GM21576 (cell line): ENCODE data around the gene MPRIP.
"Not testable (repeated sequence)": the region's sequence is repeated elsewhere in the genome, so short reads cannot be mapped to it uniquely, and the experiment has no call there.

Experiments used
- ATAC-seq: cut with Tn5 transposase; IDR thresholded peaks from one replicate; pipeline ENCODE4 v1.9.1; 2021; ENCODE audit warnings: mild to moderate bottlenecking, moderate library complexity; ENCODE audit not compliant: unreplicated experiment

Gene MPRIP

DNA sequence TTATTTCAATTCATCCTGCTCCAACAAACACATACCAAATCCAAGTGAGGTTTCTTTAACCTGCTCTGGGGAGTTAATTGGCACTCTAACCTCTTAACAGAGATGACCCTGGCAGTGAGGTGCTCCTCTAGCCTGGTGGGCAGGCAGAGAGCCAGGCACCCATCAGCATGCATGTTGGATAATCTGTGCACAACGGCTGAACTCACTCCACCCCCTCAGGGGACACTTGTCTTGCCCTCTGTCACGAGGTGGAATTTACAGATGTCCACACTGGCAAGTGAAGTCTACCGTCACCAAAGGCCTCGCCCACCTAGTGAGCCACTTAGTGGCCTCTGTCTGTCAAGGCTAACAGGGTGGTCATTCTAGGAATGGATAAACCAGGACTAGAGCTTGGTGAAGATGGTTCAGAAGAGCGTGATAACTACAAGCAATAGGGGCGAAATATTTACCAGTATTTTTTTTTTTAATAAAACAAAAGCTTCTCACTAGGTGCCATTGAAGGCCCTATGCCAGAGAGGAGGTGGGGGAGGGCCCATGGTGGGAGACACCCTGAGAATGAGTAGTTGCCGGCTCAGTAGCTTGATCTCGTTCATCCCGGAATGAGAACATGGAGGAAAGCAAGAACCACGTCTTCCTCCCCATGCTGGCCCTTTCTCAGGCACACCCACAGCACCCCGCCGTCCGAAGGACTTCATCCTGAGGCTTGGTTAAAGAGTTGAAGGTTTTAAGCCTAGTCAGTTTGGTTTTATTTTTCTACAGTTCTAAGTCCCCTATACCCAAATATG is 138.7 kb downstream of the MPRIP start:
- no peak for ATAC-seq

GRCh38 chr17:17181666-17182597 is 139.7 kb downstream of the MPRIP start:
- no peak for ATAC-seq

DNA sequence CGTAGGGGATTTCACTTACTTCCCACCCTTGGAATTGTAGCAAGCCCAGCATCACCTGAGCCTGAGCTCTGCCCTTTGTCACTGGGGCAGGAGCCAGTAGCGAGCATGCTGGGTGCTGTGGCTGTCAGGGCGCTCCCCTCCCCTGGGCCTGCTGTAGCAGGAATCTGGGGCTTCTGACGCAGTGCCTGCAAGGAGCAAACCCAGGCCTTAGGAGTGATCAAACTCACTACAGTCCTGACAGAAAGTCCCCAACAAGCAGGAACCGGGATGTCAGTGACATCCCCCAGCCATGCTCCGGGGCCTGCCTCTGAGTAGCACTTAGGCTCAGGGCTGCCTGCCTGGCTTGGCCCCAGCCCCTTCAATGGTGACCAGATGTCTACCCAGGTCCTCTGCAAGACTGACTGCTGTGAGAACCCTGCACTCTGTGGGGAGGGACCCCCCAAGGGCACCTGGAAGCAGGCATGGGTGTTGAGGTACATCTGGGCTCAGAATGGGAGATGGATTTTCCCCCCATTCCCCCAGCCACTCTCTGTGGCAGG is 140.4 kb downstream of the MPRIP start:
- ATAC-seq: no peak

GRCh38 chr17:17183744-17184143 is 141.5 kb downstream of the MPRIP start:
- no peak for ATAC-seq

GRCh38 chr17:17184985-17185757 is 142.9 kb downstream of the MPRIP start:
- ATAC-seq: not testable (repeated sequence)

- peak; percentile 54 for ATAC-seq
Measured at GRCh38 chr17:17186051-17186450, 143.8 kb downstream of the MPRIP start.

DNA sequence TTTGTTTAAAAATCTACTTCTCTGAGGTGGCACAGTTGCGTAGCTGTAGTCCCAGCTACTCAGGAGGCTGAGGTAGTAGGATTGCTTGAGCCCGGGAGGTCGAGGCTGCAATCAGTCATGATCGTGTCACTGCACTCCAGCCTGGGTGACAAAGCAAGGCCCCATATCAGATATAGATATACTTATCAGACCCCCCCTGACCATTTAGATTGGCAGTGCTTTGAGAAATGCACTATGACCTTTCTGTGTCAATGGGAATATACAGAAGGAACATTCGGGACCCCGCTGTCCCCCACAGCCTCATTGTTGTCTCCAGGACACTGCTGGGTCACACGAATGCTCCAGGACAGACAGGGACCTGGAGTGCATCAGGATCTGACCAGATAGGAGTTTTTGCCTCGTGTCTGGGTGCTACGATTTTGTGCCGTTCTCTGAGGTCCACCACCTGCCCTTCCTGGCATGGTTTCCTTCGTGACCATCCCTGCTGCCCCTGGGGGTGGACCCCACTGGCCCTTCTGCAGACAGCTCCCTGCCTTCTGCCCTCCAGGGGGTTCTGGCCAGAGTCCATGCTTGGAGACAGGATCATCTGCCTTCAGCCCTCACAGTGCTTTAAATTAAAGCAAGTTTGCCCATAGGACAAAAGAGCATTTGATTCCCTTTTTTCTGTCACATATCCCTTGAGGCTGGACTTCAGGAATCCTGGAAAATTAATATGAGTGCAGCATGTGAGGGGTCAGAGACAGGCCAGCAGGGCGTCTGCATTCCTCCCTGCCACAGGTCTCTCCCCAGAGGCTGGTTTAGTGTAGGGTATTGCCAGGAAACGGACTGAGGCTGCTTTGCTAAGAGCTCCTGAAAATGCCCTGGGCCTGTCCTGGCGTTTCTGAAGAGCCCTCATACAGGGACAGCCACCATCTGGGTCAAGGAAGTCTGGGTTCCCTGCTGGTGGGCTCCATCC is 144.6 kb downstream of the MPRIP start:
- no peak for ATAC-seq

GRCh38 chr17:17188586-17188985 is 146.3 kb downstream of the MPRIP start:
- ATAC-seq: no peak

GRCh38 chr17:17189559-17189958 is 147.3 kb downstream of the MPRIP start:
- ATAC-seq: no peak

DNA sequence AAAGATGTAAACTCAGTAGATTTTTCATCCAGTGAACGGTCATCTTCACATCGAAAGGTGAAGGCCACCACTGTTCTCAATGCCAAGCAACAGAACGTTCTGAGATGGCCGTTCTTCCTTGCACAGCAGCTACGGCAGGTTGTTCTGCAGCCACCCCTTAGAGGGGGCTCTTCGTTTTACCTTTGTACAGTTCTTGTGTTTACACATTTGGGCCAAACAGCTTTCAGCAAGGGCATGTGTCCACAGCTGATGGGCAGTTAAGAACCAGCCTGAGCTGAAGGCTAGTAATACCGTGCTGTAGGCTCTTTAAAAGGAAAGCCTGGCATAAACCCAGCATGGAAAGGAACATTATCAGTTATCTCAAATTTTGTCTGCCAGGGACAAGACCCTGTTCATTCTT is 147.9 kb downstream of the MPRIP start:
- no peak for ATAC-seq

DNA sequence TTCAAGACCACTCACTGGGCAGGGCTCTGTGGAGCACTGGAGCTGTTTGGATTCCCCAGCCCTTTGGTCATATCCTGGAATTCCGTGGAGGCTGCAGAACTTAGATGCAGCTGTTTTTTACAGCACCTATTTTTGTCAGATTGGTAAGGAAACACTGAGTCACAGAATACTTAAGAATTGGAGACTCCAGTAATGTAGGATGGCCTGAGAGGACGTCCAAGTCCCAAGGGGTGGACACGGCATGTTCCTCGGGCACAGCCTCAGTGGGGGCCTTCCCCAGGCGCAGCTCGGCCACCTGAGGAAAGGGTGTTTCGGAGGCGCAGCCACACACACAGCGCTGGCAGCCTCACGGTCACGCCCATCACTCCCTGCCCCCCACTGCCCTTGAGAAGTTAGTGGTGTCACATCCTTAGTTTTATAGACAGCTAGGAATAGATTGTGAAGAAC is 149.1 kb downstream of the MPRIP start:
- no peak for ATAC-seq

DNA sequence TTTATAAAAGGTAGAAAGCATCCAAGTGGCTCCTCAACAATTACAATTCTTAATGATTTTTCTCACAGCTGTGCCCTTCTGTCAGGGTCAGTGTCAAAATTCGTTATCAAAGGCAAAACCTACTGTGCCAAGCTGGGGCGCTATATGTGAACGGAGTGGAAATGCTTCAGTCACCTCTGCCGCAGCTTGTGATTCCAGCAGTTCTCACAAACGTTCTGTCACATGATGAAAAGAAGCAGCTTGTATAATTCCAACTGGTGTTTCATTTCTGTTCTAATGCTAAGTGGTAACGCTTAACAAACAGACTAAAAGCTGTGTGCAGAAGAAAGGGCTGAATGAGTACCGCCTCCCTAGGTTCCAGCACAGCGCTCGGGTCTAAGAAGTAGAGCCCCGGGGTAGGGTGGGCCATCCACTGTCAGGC is 149.7 kb downstream of the MPRIP start:
- ATAC-seq: no peak

- not testable (repeated sequence) for ATAC-seq
Measured at GRCh38 chr17:17195466-17195865, 153.2 kb downstream of the MPRIP start.

DNA sequence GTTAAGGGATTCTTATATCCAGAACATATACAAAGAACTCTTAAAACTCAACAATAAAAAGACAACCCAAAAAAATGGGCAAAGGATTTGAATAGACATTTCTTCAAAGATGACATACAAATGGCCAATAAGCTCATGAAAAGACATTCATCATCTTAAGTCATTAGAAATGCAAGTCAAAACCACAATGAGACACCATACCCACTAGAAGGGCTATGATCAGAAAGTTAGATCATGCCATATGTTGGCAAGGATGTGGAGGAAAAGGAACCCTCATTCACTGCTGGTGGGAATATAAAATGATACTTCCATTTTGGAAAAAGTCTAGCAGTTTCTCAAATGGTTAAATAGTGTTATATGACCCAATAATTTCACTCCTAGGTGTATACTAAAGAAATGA is 154.5 kb downstream of the MPRIP start:
- ATAC-seq: no peak

DNA sequence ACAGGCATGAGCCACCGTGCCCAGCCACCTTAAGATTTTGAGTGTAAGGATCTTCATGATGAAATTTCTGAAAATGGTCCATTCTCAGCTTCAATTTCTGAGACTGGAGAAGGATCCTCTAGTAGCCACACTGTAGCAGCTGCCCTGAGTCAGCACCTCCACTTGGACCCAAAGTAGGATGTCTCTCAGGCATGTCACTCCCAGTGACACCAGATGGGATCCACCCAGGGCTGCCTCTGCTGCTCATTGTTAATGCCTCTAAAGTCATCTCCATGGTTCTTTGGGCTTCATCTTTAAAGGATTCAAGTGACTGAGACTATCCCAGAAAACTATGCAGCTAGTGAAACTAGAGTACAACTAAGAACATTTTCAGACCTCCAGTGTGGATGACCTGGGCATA is 156.0 kb downstream of the MPRIP start:
- no peak for ATAC-seq

DNA sequence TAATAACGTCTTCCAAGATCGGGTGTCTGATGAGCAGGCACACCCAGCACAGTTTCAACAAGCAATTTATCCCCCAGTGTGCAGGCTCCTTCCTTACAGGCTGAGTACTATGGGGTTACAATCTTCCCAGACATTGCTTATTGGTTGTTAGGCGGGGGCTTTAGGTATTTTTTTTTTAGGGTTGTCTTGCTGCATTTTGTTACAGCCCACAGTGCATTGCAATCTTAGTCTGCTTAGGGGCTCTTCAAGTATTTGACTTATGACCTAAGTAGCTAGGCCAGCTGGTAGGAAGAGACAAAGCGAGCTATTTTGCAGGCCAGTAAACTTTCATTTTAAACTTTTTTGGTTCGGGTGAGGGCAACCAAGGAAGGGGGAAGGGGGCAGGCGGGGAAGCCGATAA is 158.1 kb downstream of the MPRIP start:
- no peak for ATAC-seq

DNA sequence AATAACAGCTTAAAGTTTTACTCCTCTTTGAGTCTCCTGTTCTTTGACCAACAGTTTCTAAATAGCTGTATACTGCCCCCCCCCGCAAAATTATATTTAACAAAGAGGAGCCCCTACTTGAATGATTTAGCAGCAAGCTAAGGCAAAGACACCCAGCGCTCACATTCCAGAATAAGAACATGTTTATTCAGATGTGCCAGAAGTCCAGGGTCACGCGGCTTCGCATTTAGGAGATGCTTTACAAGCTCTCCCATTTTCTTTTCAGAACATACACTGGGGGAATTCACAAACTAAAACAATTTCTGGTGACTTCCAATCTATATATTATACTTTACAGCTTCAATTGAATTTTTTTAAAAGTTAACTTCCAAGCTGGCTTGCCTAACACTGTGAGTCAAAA is 158.6 kb downstream of the MPRIP start:
- no peak for ATAC-seq

DNA sequence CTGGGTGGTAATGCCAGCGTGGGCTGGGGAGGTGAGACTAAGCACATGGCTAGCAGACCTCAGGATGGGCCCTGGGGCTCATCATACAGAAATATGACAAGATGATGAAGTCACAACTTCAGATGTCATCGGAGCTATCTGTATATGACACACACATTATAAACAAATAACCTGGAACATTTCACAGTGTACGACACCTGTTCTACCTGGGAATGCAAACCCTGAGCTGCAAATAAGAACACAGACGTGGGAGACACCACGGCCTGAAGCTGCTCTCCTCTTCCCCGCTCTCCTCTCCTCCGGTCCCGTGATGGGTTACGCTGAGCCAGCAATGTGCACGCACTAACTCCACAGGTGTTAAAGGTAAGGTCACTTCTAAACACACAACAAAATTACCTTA is 159.0 kb downstream of the MPRIP start:
- ATAC-seq: no peak

DNA sequence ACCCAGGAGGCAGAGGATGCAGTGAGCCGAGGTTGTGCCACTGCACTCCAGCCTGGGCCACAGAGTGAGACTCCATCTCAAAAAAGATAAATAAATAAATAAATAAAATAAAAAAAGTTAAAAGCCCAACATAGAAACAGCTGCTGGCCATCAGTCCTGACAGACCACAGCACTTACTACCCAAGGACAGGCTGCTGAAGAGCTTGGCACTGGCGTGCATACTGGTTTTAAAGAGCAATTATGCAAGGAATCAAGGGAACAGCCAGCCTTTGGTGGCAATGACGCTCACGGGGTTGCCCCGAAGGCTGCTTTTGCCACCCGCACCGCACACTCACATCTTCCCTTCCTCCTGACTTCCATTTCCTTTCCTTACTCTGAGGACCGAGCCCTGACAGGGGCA is 159.7 kb downstream of the MPRIP start:
- no peak for ATAC-seq
